Keratinocyte (primary cell): ENCODE results near the gene ERG.

Source experiments
- EZH2 ChIP-seq: IDR thresholded peaks from one replicate; pipeline ENCODE4 v1.6.1; 2012; ENCODE audit warnings: inconsistent platforms, mild to moderate bottlenecking, low read length, moderate library complexity
- TF ChIP-seq, protein P1 (sequence below), 3 experiments: IDR thresholded peaks in 1 of 3; conservative IDR thresholded peaks in 1 of 3; optimal IDR thresholded peaks in 1 of 3; 2 replicates in 2 of 3; 3 replicates in 1 of 3; pipeline versions ENCODE3 to v1.5.1; 2011; ENCODE audit warnings: low read length in 3 of 3, mild to moderate bottlenecking in 3 of 3, moderate library complexity in 2 of 3, control low read depth in 1 of 3, inconsistent platforms in 1 of 3; ENCODE audit not compliant: insufficient read depth in 2 of 3; ENCODE audit errors: extremely low read depth in 1 of 3

DNA sequence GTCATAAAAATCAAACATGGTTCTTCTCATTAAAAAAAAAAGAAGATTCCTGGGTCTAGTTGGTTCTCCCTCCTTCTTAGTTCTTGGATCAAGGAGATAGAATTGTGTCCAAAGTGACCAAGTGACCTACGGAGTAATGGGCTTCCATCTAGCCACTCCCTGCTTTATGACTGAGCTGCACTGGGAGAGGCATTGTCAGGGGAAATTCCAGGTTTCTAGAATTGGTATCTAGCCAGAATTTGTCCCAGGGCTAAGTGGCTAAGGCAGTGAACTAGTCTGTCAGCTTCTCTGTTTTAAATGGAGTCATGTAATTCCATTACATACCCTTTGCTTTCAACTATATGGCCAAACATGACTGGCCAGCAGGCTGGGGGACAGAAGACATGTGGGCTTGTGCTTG, 40.1 kb upstream of the ERG start:
- TF ChIP-seq, protein P1, sequence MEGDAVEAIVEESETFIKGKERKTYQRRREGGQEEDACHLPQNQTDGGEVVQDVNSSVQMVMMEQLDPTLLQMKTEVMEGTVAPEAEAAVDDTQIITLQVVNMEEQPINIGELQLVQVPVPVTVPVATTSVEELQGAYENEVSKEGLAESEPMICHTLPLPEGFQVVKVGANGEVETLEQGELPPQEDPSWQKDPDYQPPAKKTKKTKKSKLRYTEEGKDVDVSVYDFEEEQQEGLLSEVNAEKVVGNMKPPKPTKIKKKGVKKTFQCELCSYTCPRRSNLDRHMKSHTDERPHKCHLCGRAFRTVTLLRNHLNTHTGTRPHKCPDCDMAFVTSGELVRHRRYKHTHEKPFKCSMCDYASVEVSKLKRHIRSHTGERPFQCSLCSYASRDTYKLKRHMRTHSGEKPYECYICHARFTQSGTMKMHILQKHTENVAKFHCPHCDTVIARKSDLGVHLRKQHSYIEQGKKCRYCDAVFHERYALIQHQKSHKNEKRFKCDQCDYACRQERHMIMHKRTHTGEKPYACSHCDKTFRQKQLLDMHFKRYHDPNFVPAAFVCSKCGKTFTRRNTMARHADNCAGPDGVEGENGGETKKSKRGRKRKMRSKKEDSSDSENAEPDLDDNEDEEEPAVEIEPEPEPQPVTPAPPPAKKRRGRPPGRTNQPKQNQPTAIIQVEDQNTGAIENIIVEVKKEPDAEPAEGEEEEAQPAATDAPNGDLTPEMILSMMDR (optimal IDR thresholded peaks at IDR 0.05 in 1 of 3, IDR thresholded peaks at IDR 0.05 in 1 of 3, conservative IDR thresholded peaks at IDR 0.05 in 1 of 3; ENCODE audit: extremely low read depth in 1 of 3, insufficient read depth in 2 of 3, low read length in 3 of 3), result no peak
- TF ChIP-seq EZH2, result no peak
